Upper lobe of left lung (tissue), 6 donors: ENCODE measurements around the gene PNPLA5. TPM values are rescaled to one million over a fixed set of nuclear protein-coding genes. Genes with fewer than 3 reads are reported as not detected.

Source experiments
- ATAC-seq, 2 donors: fragments of 200-7000 bp; cut with Tn5 transposase; one replicate each; pipeline ENCODE4 v1.9.1; 2022; ENCODE audit warnings: mild to moderate bottlenecking in 2 of 2, moderate library complexity in 2 of 2; ENCODE audit not compliant: low FRiP score in 2 of 2
- DNase-seq, 2 donors: peaks; one replicate each; pipeline ENCODE4 v3.0.0-alpha.2; 2019 to 2020
- H3K27ac ChIP-seq, 4 donors: fragments of 200-600 bp; sonication (generic); one replicate each; pipeline ENCODE4 v1.5.1; 2016 to 2019
- H3K27me3 ChIP-seq, 4 donors: fragments of 200-600 bp; sonication (generic); one replicate each; pipeline ENCODE4 v1.5.1; 2017 to 2019
- H3K36me3 ChIP-seq, 4 donors: fragments of 200-600 bp; sonication (generic); one replicate each; pipeline ENCODE4 v1.5.1; 2016 to 2019
- H3K4me1 ChIP-seq, 4 donors: fragments of 200-600 bp; sonication (generic); one replicate each; pipeline ENCODE4 v1.5.1; 2018 to 2019
- H3K4me3 ChIP-seq, 4 donors: fragments of 200-600 bp; sonication (generic); one replicate each; pipeline ENCODE4 v1.5.1; 2017 to 2019; ENCODE audit warnings: mild to moderate bottlenecking in 2 of 4, moderate library complexity in 1 of 4
- H3K9me3 ChIP-seq, 4 donors: fragments of 200-600 bp; sonication (generic); one replicate each; pipeline ENCODE4 v1.5.1; 2018 to 2019
- EP300 ChIP-seq, 4 donors: sonication (generic); formaldehyde crosslinking; IDR thresholded peaks; one replicate each; pipeline ENCODE4 v1.5.1; 2017; ENCODE audit warnings: antibody characterized with exemption in 4 of 4, control low read depth in 2 of 4
- POLR2A ChIP-seq, 4 donors: fragments of 450-650 bp; IDR thresholded peaks; one replicate each; pipeline ENCODE4 v1.5.1; 2016 to 2017; ENCODE audit warnings: antibody characterized with exemption in 4 of 4, mild to moderate bottlenecking in 2 of 4
- POLR2AphosphoS5 ChIP-seq, 2 donors: sonication (generic); formaldehyde crosslinking; IDR thresholded peaks; one replicate each; pipeline ENCODE4 v1.5.1; 2017; ENCODE audit warnings: antibody characterized with exemption in 2 of 2
- WGBS, 2 donors: methylation state at CpG; one replicate each; pipeline ENCODE4 v1.1.5; 2017 to 2018; 5-methylcytosine and 5-hydroxymethylcytosine counted together
- total RNA-seq, 6 donors: library from RNA; depleted of rRNA in 4 of 6; stranded (reverse); fragments of >200 nt in 4 of 6; gene quantifications; one replicate each; pipeline versions ENCODE4 v1.1.0 to v1.2.1, GENCODE V29; 2016 to 2021
- TF ChIP-seq, protein P1 (sequence below), 6 experiments: fragments of 450-650 bp in 4 of 6; fragments of 200-600 bp in 2 of 6; sonication (generic) in 2 of 6; IDR thresholded peaks; one replicate each; pipeline ENCODE4 v1.5.1; 2016 to 2019; ENCODE audit warnings: antibody characterized with exemption in 6 of 6
- donor health status: DM: no; HTN: no; CAD: no; lungs with moderate emphysema.
- donor health status: DM: no; HTN: yes; CAD: no; lungs with severe emphysema.

Gene PNPLA5
- total RNA-seq, 6 donors from 2014 or later = not detected

DNA sequence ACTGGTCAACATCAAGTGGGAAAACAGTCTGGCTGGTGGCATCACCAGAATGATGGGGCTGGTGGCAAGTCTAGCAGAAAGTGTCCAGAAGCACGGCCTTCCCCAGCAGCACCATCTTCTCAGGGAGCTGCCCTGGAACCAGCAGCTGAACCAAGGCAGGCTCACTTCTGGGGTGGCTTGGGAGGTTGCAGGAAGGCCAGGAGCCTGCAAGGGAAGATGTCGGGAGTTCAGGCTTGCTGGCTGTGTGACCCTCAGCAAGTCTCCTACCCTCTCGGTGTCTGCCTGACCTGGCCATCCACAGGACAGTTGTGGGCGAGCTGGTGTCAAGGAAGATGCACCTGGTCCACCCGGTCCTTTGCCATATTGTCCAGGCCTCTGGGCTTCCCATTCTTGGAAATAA lies 2.3 kb upstream of the PNPLA5 start:
- Histone ChIP-seq H3K4me3 (no peak overlapping the region), H3K27me3 (peaks cover 0 to 21% (median 14%) of the 10 kb centered on the region in 4 donors), H3K4me1 (peaks cover 4 to 12% (median 10%) of the 10 kb centered on the region in 4 donors), H3K9me3 (no peaks in the 10 kb centered on the region), H3K36me3 (no peaks in the 10 kb centered on the region), H3K27ac (no peak overlapping the region)
- no peak for DNase-seq
- no peak for TF ChIP-seq POLR2A (IDR thresholded peaks at IDR 0.05)
- TF ChIP-seq, protein P1, sequence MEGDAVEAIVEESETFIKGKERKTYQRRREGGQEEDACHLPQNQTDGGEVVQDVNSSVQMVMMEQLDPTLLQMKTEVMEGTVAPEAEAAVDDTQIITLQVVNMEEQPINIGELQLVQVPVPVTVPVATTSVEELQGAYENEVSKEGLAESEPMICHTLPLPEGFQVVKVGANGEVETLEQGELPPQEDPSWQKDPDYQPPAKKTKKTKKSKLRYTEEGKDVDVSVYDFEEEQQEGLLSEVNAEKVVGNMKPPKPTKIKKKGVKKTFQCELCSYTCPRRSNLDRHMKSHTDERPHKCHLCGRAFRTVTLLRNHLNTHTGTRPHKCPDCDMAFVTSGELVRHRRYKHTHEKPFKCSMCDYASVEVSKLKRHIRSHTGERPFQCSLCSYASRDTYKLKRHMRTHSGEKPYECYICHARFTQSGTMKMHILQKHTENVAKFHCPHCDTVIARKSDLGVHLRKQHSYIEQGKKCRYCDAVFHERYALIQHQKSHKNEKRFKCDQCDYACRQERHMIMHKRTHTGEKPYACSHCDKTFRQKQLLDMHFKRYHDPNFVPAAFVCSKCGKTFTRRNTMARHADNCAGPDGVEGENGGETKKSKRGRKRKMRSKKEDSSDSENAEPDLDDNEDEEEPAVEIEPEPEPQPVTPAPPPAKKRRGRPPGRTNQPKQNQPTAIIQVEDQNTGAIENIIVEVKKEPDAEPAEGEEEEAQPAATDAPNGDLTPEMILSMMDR (IDR thresholded peaks at IDR 0.05) = no peak
- TF ChIP-seq EP300 (IDR thresholded peaks at IDR 0.05) = no peak
- no peak for TF ChIP-seq POLR2AphosphoS5 (IDR thresholded peaks at IDR 0.05)
- ATAC-seq = no peak
- WGBS, 2 donors = 63 to 83% methylated on average over 1 to 4 of the region's 5 CpGs

DNA sequence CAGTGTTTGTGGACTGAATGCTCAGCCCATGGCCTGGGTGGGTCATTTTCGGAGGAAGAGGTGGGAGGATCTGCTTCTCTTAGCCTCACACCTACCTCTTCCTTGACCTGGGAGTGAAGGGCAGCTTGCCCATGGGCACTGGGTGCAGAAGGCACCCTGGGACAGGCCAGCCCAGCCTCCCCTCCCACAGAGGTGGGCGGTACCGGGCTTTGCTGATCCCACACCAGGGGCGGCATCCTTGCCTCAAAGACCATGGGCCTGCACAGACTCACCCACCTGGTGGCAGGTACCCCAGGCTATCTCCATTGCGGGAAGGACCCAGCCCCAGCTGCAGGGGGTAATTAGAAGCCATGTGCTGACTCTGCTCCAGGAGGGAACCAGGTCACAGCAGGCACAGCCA lies 1.5 kb upstream of the PNPLA5 start:
- peaks cover 0 to 21% (median 14%) of the 10 kb centered on the region in 4 donors for H3K27me3 ChIP-seq
- TF ChIP-seq POLR2A (IDR thresholded peaks at IDR 0.05) = no peak
- TF ChIP-seq, protein P1 (IDR thresholded peaks at IDR 0.05) = no peak
- TF ChIP-seq EP300 (IDR thresholded peaks at IDR 0.05) = no peak
- TF ChIP-seq POLR2AphosphoS5 (IDR thresholded peaks at IDR 0.05) = no peak
- H3K4me1 ChIP-seq = peaks cover 4 to 12% (median 10%) of the 10 kb centered on the region in 4 donors
- no peak overlapping the region for H3K27ac ChIP-seq
- ATAC-seq (no peak), DNase-seq (no peak)
- 86 to 88% methylated on average over 2 to 5 of the region's 5 CpGs for WGBS, 2 donors
- H3K36me3 ChIP-seq = no peaks in the 10 kb centered on the region
- H3K9me3 ChIP-seq = no peaks in the 10 kb centered on the region
- H3K4me3 ChIP-seq = no peak overlapping the region

DNA sequence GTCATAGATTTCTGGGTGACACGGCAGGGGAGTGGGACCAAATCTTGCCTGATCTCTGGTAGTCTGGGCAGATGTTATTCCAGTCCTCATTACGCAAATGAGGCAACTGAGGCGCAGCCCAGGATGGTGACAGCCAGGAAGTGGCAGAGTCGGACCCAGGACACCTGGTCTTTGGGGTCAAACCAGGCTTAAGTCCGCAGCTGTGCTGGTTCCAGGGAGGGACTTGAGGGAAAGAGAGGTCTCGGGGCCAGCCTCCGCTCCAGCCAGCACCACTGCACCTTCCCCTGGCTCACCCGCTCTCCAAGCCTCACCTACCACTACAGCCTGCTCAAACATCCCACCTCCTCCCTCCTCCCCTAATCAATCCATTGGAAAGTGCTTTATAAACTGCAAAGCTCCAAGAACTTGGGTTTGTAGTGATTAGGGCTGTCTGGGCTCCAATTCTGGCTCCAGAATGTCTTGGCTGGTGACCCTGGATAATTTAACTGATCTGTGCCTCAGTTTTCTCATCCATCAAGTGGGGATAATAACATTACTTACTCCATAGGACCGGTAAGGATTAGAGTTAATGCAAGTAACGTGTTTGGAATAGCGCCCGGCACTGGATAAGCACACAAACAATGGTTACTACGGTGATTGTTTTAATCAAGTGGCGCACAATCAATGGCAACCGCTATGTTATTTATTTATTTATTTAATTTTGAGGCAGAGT lies 526 bp upstream of the PNPLA5 start:
- peaks cover 4 to 12% (median 10%) of the 10 kb centered on the region in 4 donors for H3K4me1 ChIP-seq
- WGBS, 2 donors = 53 to 56% methylated on average over 12 to 13 of the region's 15 CpGs
- H3K27me3 ChIP-seq = peaks cover 0 to 21% (median 14%) of the 10 kb centered on the region in 4 donors
- TF ChIP-seq EP300 (IDR thresholded peaks at IDR 0.05) (no peak), POLR2AphosphoS5 (IDR thresholded peaks at IDR 0.05) (no peak), POLR2A (IDR thresholded peaks at IDR 0.05) (no peak)
- TF ChIP-seq, protein P1 (IDR thresholded peaks at IDR 0.05) = no peak
- ATAC-seq = no peak
- no peaks in the 10 kb centered on the region for H3K36me3 ChIP-seq
- no peak for DNase-seq
- H3K4me3 ChIP-seq = no peak overlapping the region
- H3K9me3 ChIP-seq = no peaks in the 10 kb centered on the region
- no peak overlapping the region for H3K27ac ChIP-seq

DNA sequence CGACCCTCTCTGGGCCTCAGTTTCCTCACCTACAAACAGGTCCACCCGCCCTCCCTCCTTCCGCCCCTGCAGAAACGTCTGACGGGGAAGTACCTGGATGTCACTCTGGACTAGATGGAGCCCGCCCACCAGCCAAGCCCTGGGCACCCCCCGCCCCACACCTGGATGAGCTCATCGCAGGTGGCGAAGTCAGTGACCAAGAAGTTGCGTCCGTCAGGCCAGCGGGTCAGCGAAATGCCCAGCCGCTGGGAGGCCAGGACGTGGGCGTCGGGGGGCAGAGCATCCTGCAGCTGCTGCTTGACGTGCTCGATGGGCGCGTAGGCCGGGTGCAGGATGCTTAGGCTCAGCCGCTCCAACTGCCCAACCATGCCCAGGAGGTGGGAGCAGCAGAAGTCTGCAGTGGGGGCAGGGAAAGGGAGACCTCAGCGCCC lies 897 bp downstream of the PNPLA5 start:
- ATAC-seq (no peak), DNase-seq (peak in 1 of 2 donors; percentile 79)
- H3K4me3 ChIP-seq = no peak overlapping the region
- WGBS, 2 donors = 16 to 33% methylated on average over 14 to 22 of the region's 24 CpGs
- H3K4me1 ChIP-seq = peaks cover 4 to 12% (median 10%) of the 10 kb centered on the region in 4 donors
- peaks cover 0 to 21% (median 14%) of the 10 kb centered on the region in 4 donors for H3K27me3 ChIP-seq
- H3K27ac ChIP-seq = no peak overlapping the region
- no peaks in the 10 kb centered on the region for H3K36me3 ChIP-seq
- TF ChIP-seq POLR2AphosphoS5 (IDR thresholded peaks at IDR 0.05) (no peak), POLR2A (IDR thresholded peaks at IDR 0.05) (no peak)
- TF ChIP-seq, protein P1 (IDR thresholded peaks at IDR 0.05) = no peak
- H3K9me3 ChIP-seq = no peaks in the 10 kb centered on the region
